Mesodermal cell (in vitro differentiated cells): ENCODE data around the gene TMEM143.
A peak's percentile ranks its signal among the peaks of the same experiment; 100 is the strongest.
"Not testable (repeated sequence)": the region's sequence is repeated elsewhere in the genome, so short reads cannot be mapped to it uniquely, and the experiment has no call there.

Source experiments
- H3K27ac ChIP-seq: 2 replicates; pipeline ENCODE4 v1.7.0; 2013; ENCODE audit warnings: mild to moderate bottlenecking, low read depth, low read length, moderate library complexity; ENCODE audit not compliant: severe bottlenecking
- H3K36me3 ChIP-seq: 2 replicates; pipeline ENCODE4 v1.7.1; 2013; ENCODE audit warnings: mild to moderate bottlenecking, low read length, moderate library complexity; ENCODE audit not compliant: control insufficient read depth, insufficient read depth
- H3K4me1 ChIP-seq: one replicate; pipeline ENCODE4 v1.7.1; 2013; ENCODE audit warnings: mild to moderate bottlenecking, low read length; ENCODE audit not compliant: insufficient read depth, control insufficient read depth, poor library complexity, severe bottlenecking
- H3K4me3 ChIP-seq: 2 replicates; pipeline ENCODE4 v1.7.0; 2013; ENCODE audit warnings: low read length, control low read depth, mild to moderate bottlenecking; ENCODE audit not compliant: insufficient read depth, poor library complexity, severe bottlenecking; ENCODE audit errors: extremely low read depth
- H3K9me3 ChIP-seq: 2 replicates; pipeline ENCODE4 v1.7.1; 2013; ENCODE audit warnings: mild to moderate bottlenecking, low read length, moderate library complexity; ENCODE audit not compliant: control insufficient read depth
- WGBS, 2 experiments: methylation state at CpG; one replicate each; pipeline ENCODE4 v1.1.5; 2013; ENCODE audit warnings: missing lambda C conversion rate in 2 of 2; ENCODE audit not compliant: insufficient coverage in 2 of 2; 5-methylcytosine and 5-hydroxymethylcytosine counted together

Gene TMEM143

GRCh38 chr19:48308631-48309586 lies 54.8 kb downstream of the TMEM143 start:
- WGBS, 2 experiments: 47 to 63% methylated on average over 11 to 15 of the region's 22 CpGs
- no peak overlapping the region for H3K27ac ChIP-seq
- no peak overlapping the region for H3K4me3 ChIP-seq
- H3K9me3 ChIP-seq: no peaks in the 10 kb centered on the region
- no peaks in the 10 kb centered on the region for H3K36me3 ChIP-seq
- H3K4me1 ChIP-seq: no peaks in the 10 kb centered on the region

GRCh38 chr19:48303866-48304265 lies 59.9 kb downstream of the TMEM143 start:
- WGBS, 2 experiments: 87 to 88% methylated on average over 13 to 16 of the region's 19 CpGs
- H3K27ac ChIP-seq: no peak overlapping the region
- H3K9me3 ChIP-seq: no peaks in the 10 kb centered on the region
- H3K4me3 ChIP-seq: no peak overlapping the region
- H3K4me1 ChIP-seq: no peaks in the 10 kb centered on the region
- H3K36me3 ChIP-seq: no peaks in the 10 kb centered on the region

GRCh38 chr19:48303367-48303766 lies 60.4 kb downstream of the TMEM143 start:
- WGBS, 2 experiments: 87 to 93% methylated on average over 6 to 13 of the region's 13 CpGs
- no peaks in the 10 kb centered on the region for H3K36me3 ChIP-seq

GRCh38 chr19:48302600-48302959 lies 61.2 kb downstream of the TMEM143 start:
- Histone ChIP-seq H3K4me1 (no peaks in the 10 kb centered on the region), H3K27ac (no peak overlapping the region), H3K36me3 (no peaks in the 10 kb centered on the region), H3K4me3 (no peak overlapping the region), H3K9me3 (no peaks in the 10 kb centered on the region)
- WGBS, 2 experiments: 85 to 92% methylated on average over 6 to 9 of the region's 12 CpGs

More at GRCh38 chr19:48303367-48303766, 60.4 kb downstream of the TMEM143 start:
- Histone ChIP-seq H3K4me3 (no peak overlapping the region), H3K9me3 (no peaks in the 10 kb centered on the region), H3K27ac (no peak overlapping the region), H3K4me1 (no peaks in the 10 kb centered on the region)

GRCh38 chr19:48301886-48302599 lies 61.7 kb downstream of the TMEM143 start:
- H3K9me3 ChIP-seq: no peaks in the 10 kb centered on the region
- 89 to 97% methylated on average over 1 of the region's 1 CpG for WGBS, 2 experiments
- H3K4me3 ChIP-seq: no peak overlapping the region

GRCh38 chr19:48297975-48298374 lies 65.8 kb downstream of the TMEM143 start:
- Histone ChIP-seq H3K4me3 (no peak overlapping the region), H3K9me3 (no peaks in the 10 kb centered on the region), H3K36me3 (no peaks in the 10 kb centered on the region), H3K4me1 (no peaks in the 10 kb centered on the region), H3K27ac (no peak overlapping the region)
- WGBS, 2 experiments: 92 to 96% methylated on average over 12 to 13 of the region's 16 CpGs

More at GRCh38 chr19:48301886-48302599, 61.7 kb downstream of the TMEM143 start:
- H3K27ac ChIP-seq: no peak overlapping the region
- H3K36me3 ChIP-seq: no peaks in the 10 kb centered on the region
- no peaks in the 10 kb centered on the region for H3K4me1 ChIP-seq

- Histone ChIP-seq H3K9me3 (no peaks in the 10 kb centered on the region), H3K27ac (no peak overlapping the region), H3K4me3 (no peak overlapping the region), H3K4me1 (no peaks in the 10 kb centered on the region), H3K36me3 (no peaks in the 10 kb centered on the region)
- 92 to 93% methylated on average over 35 to 39 of the region's 42 CpGs for WGBS, 2 experiments
Observed at GRCh38 chr19:48296963-48297734, 66.6 kb downstream of the TMEM143 start.

- no peaks in the 10 kb centered on the region for H3K9me3 ChIP-seq
- no peaks in the 10 kb centered on the region for H3K4me1 ChIP-seq
- 90 to 91% methylated on average over 9 of the region's 10 CpGs for WGBS, 2 experiments
- H3K27ac ChIP-seq: no peak overlapping the region
- no peaks in the 10 kb centered on the region for H3K36me3 ChIP-seq
- H3K4me3 ChIP-seq: no peak overlapping the region
Observed at GRCh38 chr19:48295458-48295857, 68.3 kb downstream of the TMEM143 start.

GRCh38 chr19:48292798-48293197 lies 70.9 kb downstream of the TMEM143 start:
- Histone ChIP-seq H3K36me3 (peaks cover 3% of the 10 kb centered on the region), H3K27ac (no peak overlapping the region), H3K9me3 (no peaks in the 10 kb centered on the region), H3K4me3 (no peak overlapping the region), H3K4me1 (no peaks in the 10 kb centered on the region)
- WGBS, 2 experiments: 89 to 90% methylated on average over 3 of the region's 4 CpGs

- H3K27ac ChIP-seq, H3K9me3 ChIP-seq, H3K4me1 ChIP-seq: not testable (repeated sequence)
- 14 to 40% methylated on average over 4 to 10 of the region's 11 CpGs for WGBS, 2 experiments
- peak overlapping the region; percentile 43 for H3K4me3 ChIP-seq
- peaks cover 16% of the 10 kb centered on the region for H3K36me3 ChIP-seq
Observed at GRCh38 chr19:48291489-48291815, 72.3 kb downstream of the TMEM143 start.
